ENCODE results near the gene GPR4.

DNA sequence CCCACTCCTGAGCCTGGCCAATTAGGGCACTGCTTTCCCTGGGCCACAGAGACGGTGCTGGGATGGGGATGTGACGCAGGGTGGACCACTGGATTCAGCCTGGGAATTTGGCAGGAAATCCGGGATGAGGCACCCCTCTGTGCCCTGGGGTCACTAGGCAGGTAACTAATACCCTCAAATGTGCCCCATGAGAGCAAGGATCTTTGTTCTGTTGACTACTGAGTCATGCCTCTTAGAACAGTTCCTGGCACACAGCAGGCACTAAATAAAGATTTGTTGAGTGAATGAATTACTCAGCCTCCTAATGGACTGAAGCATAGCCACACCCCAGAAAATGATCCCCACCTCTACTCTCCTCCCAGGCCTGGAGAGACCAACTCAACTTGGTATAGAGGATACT lies 33.3 kb downstream of the GPR4 start:
- TF ChIP-seq CTCF (IDR thresholded peaks at IDR 0.05) (no peak), SIN3A (IDR thresholded peaks at IDR 0.05; ENCODE audit: borderline replicate concordance, insufficient read depth, low read depth, low read length) (no peak)
